DND-41 (cell line): ENCODE data around the gene LYPLA2.

ENCODE experiments used
- CTCF ChIP-seq: IDR thresholded peaks from 2 replicates; pipeline ENCODE4 v1.5.1; 2012; ENCODE audit warnings: borderline replicate concordance, low read length, moderate library complexity, mild to moderate bottlenecking; ENCODE audit not compliant: poor library complexity, severe bottlenecking; ENCODE audit errors: extremely low read depth
- EZH2 ChIP-seq: IDR thresholded peaks from 3 replicates; pipeline ENCODE4 v1.6.1; 2012; ENCODE audit warnings: borderline replicate concordance, low read depth, mild to moderate bottlenecking, moderate library complexity, low read length, inconsistent platforms; ENCODE audit not compliant: severe bottlenecking

GRCh38 chr1:23793861-23794731 is 3.2 kb downstream of the LYPLA2 start:
- TF ChIP-seq CTCF (no peak), EZH2 (no peak)
